Right kidney (tissue), 1 donor: Measurements from ENCODE around the gene CYTH4.
A peak's percentile ranks its signal among the peaks of the same experiment; 100 is the strongest.

Experiments
- DNase-seq: peaks from one replicate; pipeline ENCODE4 v3.0.0-alpha.2; 2016

Gene CYTH4

DNA sequence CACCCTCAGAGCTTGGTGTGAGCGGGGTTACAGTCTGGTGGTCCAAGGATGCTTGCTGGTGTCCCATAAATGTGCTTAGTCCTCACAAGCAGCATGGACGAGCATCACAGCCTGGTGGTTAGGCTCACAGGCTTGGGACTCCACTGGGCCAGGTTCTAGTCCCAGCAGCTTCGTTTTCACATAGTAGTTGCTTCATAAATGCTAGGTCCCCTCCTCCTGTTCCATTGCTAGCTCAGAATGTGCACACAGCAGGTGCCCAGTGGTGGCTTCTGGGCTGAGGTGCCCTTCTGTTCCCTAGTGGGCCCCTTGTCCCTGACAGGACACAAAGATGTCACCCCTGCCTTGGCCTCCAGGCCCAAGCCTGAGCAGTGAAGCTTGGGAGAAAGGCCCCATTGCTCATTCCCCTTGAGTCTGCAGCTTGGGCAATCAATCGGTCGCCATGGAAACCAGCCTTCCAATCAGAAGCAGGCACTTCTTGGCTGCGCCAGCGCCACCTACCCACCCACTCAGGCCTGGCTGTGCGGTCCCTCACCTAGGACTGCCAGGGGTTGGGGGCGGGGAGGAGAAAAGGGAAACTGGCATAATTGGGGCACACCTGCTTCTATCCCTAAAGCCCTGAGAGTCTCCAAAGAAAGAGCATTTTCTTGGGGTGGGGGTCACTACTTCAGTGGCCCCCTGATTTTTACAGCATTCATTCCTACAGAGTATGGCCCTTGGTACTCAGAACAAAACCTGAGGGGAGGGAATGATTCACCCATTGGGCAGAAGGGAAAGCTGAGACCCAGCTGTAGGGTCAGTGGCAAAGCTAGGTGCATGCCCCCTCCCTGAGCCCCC is 48.1 kb downstream of the CYTH4 start:
- no peak for DNase-seq

DNA sequence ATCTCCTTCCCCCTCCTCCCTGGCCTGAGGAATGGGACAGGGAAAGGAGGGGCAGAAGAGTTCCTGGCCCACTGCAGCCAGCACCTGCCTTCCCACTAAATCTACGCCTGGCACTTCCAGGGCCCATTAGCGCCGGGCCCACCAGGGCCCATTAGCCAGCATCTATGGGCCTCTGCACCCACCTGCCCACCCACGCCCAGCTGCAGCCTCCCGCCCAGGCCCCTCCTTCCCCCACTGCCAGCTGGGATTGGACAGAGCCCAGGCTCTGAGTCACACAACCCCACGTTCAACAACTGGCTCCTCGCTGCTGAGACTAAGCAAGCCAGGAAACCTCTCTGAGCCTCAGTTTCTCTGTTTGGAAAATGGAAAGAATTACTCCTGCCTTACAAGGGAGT is 48.7 kb downstream of the CYTH4 start:
- no peak for DNase-seq

DNA sequence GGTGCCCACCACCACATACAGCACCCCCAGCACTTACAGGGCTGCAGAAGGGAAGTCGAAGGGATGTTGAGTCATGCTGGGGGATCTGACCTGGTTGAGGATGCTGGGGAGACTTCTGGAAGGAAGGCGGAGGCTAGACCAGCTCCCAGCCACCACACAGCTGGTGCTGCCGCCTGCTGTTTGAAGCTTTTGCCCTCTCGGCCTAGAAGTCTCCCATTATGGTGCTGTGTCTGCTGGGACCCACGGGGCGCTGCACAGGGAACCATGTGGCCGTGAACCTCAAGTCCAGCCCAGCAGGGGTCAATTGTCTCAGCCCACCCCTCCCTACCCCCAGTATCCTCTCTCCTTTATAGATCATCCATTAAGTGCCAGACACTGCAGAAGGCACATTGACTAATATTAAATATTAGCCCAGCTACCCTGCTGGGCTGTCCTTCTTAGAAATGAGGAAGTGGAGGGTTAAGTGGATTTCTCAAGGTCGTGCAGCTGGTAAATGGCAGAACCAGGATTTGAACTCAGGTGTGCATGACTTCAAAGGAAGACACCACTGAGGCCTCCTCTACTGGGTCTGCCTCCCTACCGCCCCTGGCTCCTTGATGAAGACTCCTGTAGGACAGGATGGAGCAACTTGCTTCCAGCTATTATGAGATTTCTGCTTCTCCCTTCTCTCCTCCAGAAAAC is 49.7 kb downstream of the CYTH4 start:
- DNase-seq: no peak

DNA sequence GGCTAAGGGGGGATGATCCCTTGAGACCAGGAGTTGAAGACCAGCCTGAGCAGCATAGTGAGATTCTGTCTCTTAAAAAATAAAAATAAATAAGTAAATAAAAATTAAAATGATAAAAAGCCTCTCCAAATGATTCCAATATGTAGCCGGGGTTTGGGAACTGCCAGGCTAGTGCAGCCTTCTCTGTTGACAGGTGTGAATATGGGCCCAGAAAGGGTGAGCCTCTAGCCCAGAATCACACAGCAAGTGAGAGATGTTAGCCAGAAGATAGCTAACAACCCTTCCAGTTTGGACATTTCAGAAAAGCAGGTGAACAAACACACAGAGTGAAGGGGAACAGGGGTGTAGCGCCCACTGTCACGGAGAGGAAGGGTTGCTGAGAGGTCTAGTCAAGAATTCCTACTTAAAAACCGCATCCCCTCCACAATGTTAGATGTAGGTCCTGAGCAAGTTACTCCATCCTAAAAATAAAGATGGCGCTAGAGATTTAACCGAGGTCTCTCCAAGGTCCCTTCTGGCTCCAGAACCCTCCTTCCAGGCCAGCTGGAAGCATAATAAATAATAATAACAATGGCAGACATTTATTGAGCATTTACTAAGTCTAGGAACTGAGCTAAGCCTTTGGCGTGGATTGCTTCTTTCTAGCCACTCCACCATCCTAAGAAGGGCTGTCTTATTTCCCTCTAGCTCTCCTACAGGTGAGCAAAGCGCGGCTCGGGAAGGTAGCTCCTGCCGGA is 51.6 kb downstream of the CYTH4 start:
- DNase-seq: no peak

DNA sequence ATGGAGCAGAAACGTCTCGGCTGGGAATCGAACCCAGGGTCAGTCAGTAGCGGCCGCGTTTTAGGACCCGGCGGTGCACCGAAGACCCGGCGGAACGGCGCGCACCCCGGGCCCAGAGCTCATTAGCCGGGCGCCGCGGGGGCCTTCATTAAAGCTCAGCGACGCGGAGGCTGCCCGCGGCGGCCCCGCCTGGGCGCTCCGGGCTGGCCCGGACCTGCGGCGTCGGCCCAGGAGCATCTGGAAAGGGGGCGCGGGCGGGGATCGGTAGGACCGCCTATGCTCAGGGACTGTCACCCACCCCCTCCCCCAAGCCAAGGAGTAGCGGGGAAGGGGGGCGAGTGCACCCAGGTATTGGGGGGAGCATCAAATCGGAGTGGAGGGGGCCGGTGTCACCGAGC is 52.2 kb downstream of the CYTH4 start:
- peak; percentile 33 for DNase-seq

DNA sequence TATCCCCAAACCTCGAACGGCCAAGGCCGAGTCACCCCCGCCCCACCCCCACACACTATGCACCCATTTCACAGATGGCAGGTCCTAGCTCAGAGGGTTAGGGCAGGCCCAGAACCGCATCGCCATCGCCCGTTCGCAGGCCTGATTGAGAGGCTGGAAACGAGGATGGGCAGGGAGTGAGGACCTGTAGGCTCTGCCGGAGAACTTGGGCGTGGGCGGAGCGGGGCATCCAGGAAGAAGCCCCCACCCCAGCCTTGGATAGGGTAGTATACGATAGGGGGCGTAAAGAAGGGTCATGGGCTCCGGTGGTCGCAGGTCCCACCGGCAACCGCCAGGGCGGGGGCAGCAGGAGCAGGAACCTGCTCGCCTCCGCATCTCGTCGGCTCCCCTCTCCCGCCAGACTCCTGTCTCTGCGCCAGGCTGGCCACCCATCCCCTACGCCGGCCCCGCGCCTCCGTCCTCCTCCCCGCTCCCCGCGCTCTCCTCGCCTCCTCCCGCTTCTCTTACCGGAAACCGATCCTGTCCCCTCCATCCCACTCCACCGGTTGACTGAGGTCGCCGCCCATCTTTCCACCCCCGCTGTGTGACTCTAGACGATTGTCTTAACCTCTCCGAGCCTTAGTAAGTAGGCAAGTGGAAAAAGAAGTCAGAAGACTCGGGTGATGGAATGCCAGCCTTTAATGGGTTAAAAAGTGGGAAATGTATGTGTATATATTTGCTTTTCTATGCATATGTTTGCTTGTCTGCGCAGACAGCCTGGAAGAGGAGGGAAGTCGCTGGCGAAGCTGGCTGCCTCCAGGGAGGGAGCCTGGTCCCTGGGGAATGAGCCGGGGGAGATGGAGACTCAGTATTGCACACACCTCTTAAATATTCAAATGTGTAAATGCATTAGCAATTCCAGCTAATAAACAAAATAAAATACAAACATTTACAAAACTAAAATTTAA is 52.8 kb downstream of the CYTH4 start:
- DNase-seq: peak; percentile 35

DNA sequence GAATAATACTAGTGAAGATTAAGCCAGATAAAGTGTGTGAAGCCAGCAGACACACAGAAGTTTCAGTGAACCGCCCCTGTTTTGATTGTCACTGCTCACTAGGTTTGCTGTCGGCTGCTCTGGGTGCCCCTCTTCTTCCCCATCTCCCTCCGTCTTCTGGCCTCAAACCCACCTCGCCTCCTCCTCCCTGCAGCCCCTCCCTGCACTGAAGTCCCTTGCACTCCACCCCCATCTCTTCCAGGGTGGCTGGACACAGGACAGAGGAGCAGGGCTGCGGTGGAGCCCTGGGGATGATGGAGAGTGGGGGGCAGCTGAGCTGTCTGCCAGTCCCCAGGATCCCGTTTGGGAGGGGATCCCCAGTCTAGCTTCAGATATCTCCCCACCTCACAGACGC is 53.5 kb downstream of the CYTH4 start:
- DNase-seq: peak; percentile 32

DNA sequence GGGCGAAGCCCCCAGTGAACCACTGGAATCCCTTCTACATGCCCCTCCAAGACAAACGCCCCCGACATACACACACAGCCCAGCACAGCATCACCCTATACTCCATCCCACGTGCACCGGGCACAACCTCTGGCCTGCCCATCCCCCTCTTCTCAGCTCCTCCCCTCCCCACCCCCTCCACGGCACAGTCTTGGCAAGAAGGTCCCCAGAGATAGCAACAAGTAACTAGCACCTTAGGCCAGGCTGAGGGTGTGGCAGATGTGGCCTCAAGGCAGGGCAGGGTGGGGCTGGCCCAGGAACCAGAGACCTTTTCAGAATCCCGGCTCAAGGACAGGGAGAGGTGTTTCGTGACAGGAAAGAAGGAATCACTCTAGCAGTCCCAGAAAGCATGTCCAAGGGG is 54.3 kb downstream of the CYTH4 start:
- no peak for DNase-seq

DNA sequence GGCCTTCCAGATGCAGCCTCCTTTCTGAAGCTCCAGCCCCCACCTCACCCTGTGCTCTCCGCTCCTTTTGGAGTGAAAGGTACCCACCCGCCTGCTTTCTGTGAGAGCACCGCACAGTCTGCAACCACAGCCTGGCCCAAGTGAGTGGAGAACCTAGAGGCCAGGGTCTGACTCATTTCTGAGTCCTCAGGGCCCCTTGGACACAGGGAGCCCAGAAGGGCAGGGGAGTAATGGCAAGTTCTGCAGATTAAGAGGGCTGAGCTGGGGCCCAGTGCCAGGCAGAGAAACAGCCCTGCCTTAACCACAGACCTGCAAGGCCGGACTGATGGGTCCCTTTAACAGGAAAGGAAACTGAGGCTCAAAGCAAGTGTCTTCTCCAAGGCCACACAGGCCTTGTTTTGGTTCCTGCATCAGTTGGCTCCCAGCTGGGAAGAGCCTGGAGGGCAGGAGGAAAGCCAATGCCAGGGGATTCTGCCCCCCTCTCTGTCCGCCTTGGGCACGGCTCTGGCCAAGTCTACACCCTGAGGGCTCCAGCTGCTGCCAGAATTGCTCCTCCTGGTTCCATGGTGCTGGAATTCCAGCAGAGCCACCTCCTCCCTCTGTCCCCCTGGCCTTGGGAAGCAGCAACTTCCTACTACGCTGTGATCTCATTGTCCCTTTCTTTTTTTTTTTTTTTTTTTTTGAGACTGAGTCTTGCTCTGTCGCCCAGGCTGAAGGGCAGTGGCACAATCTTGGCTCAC is 55.1 kb downstream of the CYTH4 start:
- DNase-seq: no peak

DNA sequence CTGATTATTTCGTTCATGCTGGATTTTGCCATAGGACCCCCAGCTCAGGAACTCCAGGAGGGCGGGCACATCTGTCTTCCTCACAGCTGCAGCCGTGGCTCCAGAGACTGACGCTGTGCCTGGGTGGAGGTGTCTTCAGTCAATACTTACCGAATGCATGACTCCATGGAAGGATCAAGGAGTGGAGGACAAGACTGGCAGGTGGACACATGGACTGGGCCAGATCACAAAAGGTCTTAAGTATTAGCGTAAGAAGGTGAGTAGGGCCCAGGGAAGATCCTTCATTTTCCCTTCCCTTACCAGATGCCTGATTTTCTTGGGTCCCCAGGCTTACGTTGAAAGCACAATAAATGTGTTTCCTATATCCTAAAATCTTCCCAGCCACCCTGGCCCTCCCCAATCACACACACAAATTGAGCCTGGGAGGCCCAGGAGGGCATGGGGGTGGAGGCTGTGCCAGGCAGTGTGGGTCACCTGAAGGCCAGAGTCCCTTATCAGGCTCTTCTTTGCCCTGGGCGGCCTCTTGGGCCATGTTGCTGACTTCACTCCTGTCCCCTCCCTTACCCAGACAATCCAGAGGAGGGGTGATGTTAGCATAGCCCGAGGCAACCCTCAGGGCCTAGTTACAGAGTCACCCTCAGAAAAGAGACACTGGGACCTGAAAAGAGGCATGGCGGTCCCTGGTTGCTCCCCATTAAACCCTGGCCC is 56.4 kb downstream of the CYTH4 start:
- DNase-seq: no peak

DNA sequence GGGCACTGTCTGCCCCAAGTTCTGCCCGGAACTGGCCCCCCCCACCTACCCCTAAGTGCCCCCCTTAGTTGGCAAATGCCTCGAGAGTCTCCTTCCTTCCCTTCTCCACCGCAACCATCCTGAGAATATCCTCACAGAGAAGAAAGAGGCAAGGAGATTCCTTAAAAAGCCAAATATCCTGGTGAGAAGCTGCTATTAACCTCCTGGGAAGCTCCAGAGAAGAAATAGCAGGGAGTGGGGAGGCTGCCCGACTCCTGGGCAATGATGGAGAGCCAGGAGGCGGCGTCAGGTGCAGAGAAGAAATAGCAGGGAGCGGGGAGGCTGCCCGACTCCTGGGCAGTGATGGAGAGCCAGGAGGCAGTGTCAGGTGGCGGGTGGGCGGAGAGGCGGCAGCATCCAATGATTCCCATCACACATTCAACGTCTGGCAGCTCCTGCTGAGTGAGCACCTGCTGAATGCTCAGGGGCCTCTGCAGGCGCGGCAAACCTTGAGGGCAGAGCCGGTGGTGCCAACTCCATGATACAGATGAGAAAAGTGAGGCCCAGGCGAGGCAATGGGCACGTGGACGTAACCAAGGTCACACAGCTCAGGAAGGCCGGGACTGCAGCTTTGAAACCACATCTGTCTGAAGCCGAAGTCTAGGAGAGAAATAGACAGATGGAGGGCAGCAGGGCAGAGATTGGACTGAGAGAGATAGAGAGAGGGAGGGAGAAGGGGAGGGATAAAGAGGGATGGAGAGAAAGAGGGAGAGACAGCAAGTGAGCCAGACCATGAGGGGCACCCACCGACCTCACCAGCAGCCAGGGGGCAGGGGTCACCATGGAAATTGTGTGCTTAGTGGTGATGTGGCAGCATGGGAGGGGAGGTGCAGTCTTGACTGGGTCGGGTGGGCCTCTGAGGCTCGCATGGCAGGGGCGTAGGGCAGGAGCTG is 58.3 kb downstream of the CYTH4 start:
- no peak for DNase-seq

DNA sequence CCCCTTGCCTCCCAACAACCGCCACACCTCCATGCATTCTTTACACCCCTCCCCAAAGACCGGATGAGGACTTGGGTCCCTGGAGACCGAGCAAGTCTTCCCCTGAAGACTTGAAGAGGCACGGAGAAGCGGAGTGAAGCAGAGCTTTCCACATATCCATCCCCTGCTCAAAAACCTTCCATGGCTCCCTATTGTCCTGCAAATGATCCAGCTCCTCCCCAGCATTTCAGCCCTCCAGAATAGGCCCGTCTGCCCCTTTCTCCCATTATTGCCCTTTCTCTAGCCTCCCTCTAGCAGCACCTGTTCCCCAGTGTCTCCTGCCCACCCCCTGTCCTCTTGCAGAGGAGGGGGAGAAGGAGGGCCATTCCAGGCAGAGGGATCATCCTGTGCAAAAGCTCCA is 59.8 kb downstream of the CYTH4 start:
- DNase-seq: no peak

DNA sequence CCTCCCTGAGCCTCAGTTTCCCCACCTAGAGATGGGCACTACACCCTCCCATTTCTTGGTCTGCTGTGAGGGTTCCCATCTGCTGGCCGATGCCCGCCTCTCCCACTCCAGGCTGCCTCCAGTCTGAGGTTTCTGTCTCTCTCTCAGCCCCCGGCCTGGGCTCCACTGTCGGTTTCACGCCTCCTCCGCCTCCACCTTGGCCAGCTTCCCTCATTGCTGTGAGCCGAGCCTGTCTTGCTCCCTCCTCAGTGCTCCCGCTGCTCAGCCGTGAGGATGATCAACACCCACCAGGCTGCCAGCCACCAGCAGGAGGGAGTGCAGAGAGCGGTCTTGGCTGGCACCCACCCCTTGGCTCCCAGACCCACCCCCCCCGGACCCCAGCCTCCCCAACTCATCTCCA is 61.0 kb downstream of the CYTH4 start:
- no peak for DNase-seq

DNA sequence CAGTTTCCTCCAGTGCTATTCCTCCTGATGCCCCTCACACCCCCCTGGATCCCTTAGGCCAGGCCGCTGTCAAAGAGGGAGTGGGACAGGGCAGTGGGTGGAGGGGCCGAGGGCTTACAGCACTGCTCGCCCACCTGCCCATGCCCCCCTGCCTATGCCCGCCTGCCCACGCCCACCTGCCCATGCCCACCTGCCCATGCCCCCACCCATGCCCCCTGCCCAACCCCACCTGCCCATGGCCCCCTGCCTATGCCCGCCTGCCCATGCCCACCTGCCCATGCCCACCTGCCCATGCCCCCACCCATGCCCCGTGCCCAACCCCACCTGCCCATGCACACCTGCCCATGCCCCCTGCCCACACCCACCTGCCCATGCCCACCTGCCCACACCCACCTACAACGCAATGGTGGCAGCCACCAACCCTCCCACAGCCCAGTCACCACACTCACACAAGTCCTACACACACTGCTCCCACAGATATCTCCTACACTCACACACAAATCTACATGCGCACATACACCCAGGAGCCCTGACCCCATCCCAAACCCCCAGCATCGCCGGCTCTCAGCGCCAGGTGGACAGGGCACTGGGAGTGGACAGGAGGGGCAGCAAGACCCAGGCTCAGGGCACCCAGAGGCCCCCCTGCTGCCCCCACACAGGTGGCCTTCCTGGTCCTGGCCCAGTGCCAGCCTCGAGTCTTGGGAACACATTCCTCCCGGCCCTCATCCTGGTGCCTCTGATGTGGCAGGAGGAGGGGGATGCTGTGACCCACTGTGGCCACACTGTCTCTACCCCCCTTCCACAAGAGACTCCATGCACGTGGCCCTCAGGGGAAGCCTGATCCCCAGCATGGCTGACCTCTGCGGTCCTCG is 61.8 kb downstream of the CYTH4 start:
- no peak for DNase-seq

DNA sequence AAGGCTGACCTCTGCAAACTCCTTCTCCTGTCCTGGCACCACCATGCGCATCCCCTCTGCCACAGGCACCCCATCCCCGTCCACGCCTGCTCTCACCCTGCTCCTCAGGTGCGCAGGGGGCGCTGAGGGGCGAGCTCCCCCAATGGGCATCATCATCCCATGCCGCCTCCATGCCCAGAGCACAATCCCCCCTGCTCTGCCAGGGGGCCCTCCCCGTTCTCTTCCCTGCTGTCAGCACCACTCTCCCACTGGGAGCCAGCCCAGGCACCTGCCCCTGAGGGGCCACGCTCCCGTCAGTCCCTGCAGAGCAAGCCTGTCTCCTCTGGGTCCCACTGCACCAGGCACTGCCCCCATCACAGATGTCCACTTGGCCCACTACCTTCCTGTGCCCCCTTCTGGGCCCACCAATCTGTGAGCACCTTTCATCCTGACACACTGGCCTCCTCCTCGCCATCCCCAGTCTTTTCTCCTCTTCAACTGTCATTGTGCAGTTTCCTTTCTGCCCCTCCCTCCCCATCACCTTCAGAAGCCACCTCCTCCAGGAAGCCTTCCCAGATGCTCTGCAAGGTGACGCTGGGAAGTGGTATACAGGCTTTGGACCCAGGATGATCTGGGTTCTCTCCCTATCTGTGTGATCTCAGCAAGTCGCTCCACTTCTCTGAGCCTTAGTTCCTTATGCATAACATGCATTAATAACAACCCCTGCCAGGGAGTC is 62.6 kb downstream of the CYTH4 start:
- no peak for DNase-seq

DNA sequence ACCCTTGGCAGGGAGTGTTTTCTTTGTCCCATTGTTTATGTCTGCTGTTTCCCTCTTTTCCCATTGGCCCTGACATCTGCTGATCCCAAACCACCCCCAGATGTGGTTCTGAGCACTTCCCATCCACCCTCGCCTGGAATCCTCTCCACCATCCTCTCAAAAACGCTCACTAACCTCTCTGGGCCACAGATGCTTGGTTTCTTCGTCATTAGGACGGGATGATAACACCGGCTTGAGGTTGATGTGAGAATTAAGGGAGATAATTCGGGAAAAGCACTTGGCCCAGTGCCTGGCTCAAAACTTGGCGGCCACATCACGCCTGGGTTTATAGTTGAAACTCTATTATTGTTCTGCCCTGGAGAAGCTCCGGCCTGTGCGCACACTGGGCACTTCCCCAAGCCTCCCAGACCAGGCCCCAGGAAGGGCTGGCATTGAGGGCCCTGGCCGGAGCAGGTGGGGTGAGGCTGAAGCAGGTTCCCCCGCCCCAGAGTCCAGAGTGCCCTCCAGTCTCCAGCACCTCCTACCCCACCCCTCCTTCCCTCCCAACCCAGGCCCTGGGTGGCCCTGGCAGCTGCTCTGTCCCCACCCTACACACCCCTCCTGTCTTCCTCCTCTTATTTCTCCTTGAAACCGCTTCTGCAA is 63.7 kb downstream of the CYTH4 start:
- DNase-seq: no peak

DNA sequence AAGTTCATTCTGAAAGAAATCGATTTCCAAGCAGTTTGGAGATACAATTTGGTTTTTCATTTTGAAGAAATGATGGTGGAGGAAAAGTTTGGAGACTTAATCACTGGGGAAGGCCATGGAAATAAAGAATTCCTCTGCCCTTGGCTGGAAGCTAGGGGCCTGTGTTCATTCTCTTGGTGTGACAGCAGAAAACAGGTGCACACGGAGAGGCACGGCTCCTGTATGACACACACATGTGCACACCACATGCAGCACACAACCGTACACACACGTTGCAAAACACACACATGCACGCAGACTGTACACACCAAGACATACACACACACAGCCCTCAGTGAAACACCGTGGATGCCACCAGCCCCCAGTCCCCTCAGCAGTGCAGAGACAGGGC is 64.2 kb downstream of the CYTH4 start:
- DNase-seq: no peak
